Measurements from ENCODE around the gene OTOF.

DNA sequence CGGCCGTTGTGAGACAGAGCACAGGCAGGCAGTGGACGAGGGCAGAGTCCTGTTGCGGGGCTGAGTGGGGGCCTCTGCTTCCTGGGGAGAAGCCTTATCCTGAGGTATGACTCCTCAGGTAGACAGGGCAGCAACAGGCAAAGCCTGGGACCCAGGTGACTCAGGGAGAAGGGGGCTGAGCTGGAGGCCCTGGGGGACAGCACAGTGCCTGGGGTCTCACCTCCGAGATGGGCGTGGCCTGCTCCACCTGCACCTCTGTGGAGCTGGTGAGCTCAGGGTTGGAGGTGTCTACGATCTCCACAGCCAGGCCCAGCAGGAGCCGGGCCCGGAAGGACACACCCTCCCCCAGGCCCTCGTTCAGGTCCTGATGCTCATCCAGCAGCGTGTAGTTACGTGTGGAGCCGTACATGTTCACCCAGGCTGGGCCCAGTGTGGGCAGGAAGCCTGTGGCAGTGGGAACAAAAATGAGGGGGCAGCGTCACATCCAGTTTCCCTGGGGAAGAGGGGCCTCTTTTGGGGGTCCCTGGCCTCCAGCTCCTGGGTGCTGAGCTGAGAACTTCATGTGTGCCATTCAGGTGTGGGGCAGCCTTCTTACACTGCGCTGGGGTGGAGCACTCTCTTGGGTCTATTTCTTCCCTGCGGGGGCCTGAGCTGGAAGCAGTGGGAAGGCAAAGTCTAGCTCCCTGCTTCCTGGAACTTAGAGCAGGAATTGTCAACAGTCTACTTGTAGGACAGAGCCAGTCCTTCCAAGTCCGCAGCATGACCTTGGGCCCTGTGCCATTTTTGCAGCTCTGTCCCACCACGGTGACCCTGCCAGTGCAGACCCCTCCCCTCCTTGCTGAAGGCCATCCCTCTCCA lies 2.9 kb upstream of the OTOF start:
- TF ChIP-seq CBX5 (CRISPR knock-in tag; IDR thresholded peaks at IDR 0.05; ENCODE audit: borderline replicate concordance), result no peak
- no peak for TF ChIP-seq SETDB1 (CRISPR knock-in tag; IDR thresholded peaks at IDR 0.05; ENCODE audit: borderline replicate concordance)
- TF ChIP-seq TARDBP (CRISPR knock-in tag; IDR thresholded peaks at IDR 0.05), result no peak
- no peak for TF ChIP-seq PHF8 (CRISPR knock-in tag; IDR thresholded peaks at IDR 0.05)
- no peak for TF ChIP-seq PCBP2 (optimal IDR thresholded peaks at IDR 0.05; ENCODE audit: low read depth, low read length, poor library complexity, severe bottlenecking)
- TF ChIP-seq NR2C2 (CRISPR knock-in tag; IDR thresholded peaks at IDR 0.05; ENCODE audit: borderline replicate concordance), result no peak
- TF ChIP-seq SATB2 (CRISPR knock-in tag; IDR thresholded peaks at IDR 0.05), result no peak
- TF ChIP-seq RXRA (CRISPR knock-in tag; IDR thresholded peaks at IDR 0.05), result no peak
- no peak for TF ChIP-seq SP1 (IDR thresholded peaks at IDR 0.05)
- TF ChIP-seq SP1 (CRISPR knock-in tag; IDR thresholded peaks at IDR 0.05), result no peak
- TF ChIP-seq ZNF251 (CRISPR knock-in tag; IDR thresholded peaks at IDR 0.05), result no peak
- no peak for TF ChIP-seq POLR2AphosphoS2 (IDR thresholded peaks at IDR 0.05; ENCODE audit: low read depth, low read length)
- TF ChIP-seq EZH2 (conservative IDR thresholded peaks at IDR 0.05; ENCODE audit: low read depth, low read length), result no peak
- no peak for TF ChIP-seq DPF2 (CRISPR knock-in tag; IDR thresholded peaks at IDR 0.05; ENCODE audit: borderline replicate concordance, low read depth)
- TF ChIP-seq RBFOX2 (IDR thresholded peaks at IDR 0.05; ENCODE audit: low read depth, low read length), result no peak

Data from HepG2 (cell line).